ENCODE results near the gene KCNG1.
"Not testable (repeated sequence)": the region's sequence is repeated elsewhere in the genome, so short reads cannot be mapped to it uniquely, and the experiment has no call there.

KCNG1 gene

GRCh38 chr20:50982363-50982762 lies 40.5 kb downstream of the KCNG1 start:
- no peak for DNase-seq (ENCODE audit: low spot score)

- no peak for DNase-seq (ENCODE audit: low spot score)
Measured at GRCh38 chr20:50981714-50982048, 41.2 kb downstream of the KCNG1 start.

GRCh38 chr20:50980851-50981713 lies 41.8 kb downstream of the KCNG1 start:
- peak; percentile 75 for DNase-seq (ENCODE audit: low spot score)

DNA sequence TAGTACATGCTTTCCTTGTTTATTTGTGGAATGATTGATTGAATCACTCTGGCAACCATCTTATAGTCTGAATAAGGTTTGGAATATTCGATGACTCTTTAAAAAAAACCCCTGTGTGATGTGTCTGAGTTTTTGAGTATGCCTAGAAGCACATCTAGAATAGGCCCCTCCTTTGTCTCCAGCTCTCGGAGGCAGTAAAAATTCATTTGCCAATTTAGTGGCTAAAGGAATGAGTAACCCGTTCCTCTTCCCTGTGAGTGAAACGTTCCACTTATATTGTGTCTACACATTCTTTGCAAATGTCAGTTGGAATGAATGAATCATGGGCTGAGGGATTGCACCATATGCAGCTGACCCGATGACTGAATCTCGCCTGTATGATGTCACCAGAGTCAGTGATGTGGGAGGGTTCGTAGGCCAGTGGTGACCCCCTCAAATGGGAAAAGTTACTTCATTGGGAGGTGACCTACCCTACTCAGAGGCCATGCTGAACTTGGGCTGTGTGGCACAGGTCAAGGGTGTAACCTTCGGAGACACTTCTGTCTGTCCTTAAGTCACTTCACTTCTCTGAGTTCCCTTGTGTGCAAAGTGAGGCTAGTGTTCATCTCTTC lies 42.7 kb downstream of the KCNG1 start:
- DNase-seq (ENCODE audit: low spot score): no peak

DNA sequence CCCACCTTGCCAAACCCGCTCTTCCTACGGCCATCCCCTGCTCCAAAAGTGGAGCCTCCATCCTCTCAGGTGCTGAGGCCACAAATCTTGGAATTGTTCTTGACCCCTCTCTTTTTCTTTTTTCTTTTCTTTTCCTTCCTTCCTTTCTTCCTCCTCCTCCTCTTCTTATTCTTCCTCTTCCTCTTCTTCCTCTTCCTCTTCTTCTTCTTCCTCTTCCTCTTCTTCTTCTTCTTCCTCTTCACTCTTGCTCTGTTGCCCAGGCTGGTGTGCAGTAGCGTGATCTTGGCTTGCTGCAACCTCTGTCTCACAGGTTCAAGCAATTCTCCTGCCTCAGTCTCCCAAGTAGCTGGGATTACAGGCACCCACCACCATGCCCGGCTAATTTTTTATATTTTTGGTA lies 44.4 kb downstream of the KCNG1 start:
- not testable (repeated sequence) for DNase-seq (ENCODE audit: low spot score)

DNA sequence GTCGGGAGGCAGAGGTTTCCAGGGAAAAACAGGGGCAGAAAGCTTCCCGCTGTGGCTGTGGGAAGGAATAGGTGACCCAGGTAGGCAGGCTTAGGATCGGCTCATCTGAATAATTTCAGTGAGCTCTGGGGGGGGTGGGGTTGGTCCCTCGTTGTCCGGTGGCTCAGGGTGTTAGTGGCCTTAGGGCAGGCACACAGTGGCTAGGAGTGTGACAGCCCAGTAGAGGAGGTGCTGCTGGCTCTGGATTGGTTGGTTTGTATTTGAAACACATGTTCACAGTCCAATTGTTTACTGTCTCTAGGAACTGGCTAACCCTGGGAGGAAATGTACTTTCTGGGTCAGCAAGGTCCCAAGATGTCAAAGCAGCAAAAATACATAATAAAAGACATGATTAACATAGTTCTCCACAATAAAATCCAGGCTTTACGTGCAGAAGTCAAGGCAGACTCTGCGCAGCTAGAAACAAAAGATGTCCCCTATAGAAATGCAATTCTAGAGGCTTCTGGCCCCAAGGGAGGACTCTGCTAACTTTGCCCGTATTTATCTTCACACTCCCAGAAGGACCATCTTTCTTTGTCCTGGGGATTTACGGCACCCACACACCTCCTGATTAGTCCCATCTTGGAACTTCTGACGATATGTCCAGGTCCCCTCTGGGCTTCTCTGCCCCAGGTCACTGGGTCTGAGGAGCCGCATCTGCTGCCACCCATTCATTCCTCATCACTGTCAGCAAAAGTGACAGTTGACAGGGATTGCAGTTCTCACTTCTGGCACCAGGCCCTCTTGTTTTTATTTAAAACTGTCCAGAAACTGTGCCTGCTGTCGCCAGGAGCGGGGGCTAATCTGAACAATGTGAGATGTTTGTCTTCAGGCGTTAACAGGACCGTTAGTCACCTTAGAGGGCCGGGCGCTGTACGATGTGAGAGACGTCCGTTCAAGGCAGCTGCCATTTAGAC lies 45.6 kb downstream of the KCNG1 start:
- DNase-seq (ENCODE audit: low spot score): no peak

DNA sequence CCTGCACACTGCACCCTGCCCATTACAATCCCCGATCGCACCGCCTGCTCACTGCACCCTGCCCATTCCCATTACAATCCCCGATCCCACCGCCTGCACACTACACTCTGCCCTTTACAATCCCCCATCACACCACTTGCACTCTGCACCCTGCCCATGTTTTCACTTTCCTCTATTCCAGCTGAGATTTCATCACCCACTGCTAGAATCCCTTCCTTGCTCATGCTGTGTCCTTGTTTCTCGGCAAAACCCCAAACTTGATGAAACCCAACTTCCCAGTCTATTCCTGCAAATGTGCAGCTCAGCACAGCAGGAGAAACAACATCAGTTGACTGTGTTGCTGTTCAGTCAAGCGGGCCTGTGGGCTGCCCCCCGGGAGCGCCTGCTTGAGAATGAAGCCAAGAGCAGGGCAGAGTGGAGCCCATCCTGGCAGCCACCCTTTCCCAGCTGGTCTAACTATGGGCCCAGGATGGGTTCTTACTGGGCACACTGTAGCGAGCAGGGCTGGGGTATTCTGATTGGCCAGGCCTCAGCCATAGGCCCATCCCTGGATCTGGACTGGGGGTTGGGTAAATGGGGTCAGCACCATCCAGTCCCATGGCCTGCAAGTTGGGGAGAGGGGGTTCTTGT lies 47.1 kb downstream of the KCNG1 start:
- no peak for DNase-seq (ENCODE audit: low spot score)

- no peak for DNase-seq (ENCODE audit: low spot score)
Measured at GRCh38 chr20:50969912-50970311, 53.0 kb downstream of the KCNG1 start.

GRCh38 chr20:50969435-50969834 lies 53.5 kb downstream of the KCNG1 start:
- DNase-seq (ENCODE audit: low spot score): no peak

DNA sequence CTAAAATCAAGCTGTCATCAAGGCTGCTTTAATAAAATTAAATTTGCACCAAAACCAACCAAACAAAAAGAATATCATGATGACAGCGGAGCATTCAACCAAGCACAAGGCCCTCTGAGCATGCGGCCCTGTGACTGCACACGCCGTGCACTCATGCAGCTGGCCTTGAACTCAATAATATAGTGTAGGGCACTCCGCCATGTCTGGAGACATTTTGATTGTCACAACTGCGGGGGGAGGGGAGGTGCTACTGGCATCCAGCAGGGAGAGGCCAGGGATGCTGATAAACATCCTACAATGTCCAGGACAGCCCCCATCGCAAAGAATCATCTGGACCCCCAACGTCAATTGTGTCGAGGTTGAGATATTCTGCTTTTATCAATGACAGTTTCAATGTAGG lies 54.6 kb downstream of the KCNG1 start:
- no peak for DNase-seq (ENCODE audit: low spot score)

- DNase-seq (ENCODE audit: low spot score): no peak
Measured at GRCh38 chr20:50967586-50967985, 55.3 kb downstream of the KCNG1 start.

- no peak for DNase-seq (ENCODE audit: low spot score)
Measured at GRCh38 chr20:50959543-50960126, 63.3 kb downstream of the KCNG1 start.

- DNase-seq (ENCODE audit: low spot score): peak; percentile 95
Measured at GRCh38 chr20:50958615-50959542, 64.0 kb downstream of the KCNG1 start, which contains the start of gene MOCS3. MOCS3 (plus strand) TSS chr20:50958818; CDS start chr20:50958843, 25 bp downstream.

DNA sequence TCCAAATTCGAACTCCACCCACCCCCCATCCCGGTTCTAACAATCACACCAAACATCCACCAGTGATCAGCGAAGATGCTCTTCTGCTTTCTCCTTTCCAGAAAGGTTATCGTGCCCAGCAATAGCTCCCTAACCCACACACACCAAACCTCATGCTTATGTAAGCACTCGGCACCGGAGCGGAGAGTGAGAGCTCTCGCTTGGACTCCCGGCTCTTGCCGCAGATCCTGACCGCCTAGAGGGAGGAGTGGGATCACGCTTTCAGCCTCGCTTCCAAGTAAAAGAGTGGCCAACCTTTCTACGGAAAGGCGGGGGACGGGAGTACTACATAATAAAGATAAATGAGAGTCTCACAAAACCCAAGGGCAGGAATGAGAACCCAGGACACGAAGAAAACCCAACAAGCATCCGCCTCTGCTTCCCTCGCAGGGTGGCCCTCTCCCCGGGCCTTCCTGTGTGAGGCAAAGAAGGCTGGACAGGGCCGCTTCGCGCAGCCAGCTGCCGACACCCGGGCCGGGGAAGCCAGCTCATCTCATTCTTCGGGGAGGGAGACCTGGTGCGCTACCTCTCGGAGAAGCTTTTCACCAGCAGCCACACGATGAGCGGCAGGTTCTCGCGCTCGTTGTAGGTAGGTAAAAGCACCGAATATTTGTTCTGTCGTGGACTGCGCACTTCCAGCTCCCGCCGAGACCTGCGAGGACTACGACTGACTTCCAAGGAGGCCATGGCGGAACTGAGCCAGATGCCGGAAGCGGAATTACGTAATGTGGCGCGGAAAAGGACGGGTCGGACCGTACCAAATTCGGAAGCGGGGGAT lies 64.9 kb downstream of the KCNG1 start, which contains the start of gene DPM1:
Gene DPM1, minus strand, starts transcription at position 735 of the 817 bp plus-strand sequence. Its CDS starts 9 bp downstream, at position 726.
- DNase-seq (ENCODE audit: low spot score): peak; percentile 19

- DNase-seq (ENCODE audit: low spot score): no peak
Measured at GRCh38 chr20:50957276-50957675, 65.6 kb downstream of the KCNG1 start.

GRCh38 chr20:50953821-50954220 lies 69.1 kb downstream of the KCNG1 start:
- DNase-seq (ENCODE audit: low spot score): no peak

Measured in hematopoietic multipotent progenitor cell treated with erythropoietin and hydrocortisone succinate and interleukin-3 and kit ligand, for 15 days (in vitro differentiated cells).